Astrocyte (in vitro differentiated cells and primary cell): ENCODE data around the gene TMEM179.

Experiments used
- EZH2 ChIP-seq: IDR thresholded peaks from 2 replicates; pipeline ENCODE4 v1.6.1; 2012; ENCODE audit warnings: mild to moderate bottlenecking, low read length, inconsistent platforms; ENCODE audit not compliant: insufficient read depth
- TF ChIP-seq, protein P1 (sequence below): IDR thresholded peaks from 2 replicates; pipeline ENCODE4 v1.5.1; 2011; ENCODE audit warnings: low read depth, mild to moderate bottlenecking, inconsistent platforms, low read length, moderate library complexity; ENCODE audit not compliant: insufficient read depth

DNA sequence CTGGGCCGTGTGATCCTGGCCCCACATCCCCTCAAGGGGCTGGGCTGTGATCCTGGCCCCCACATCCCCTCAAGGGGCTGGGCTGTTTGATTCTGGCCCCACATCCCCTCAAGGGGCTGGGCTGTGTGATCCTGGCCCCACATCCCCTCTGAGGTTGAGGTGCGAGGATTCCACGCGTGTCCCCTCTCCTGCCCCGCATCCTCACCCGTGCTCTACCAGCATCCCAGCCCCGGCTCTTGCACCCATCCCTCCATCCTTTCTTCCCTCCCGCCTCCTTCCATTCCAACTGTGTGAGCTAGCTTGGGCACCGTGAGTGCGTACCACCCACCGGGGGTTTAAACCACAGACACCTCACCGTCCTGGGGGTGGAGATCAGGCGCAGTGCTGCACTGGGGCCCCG is 31.1 kb upstream of the TMEM179 start:
- TF ChIP-seq, protein P1, sequence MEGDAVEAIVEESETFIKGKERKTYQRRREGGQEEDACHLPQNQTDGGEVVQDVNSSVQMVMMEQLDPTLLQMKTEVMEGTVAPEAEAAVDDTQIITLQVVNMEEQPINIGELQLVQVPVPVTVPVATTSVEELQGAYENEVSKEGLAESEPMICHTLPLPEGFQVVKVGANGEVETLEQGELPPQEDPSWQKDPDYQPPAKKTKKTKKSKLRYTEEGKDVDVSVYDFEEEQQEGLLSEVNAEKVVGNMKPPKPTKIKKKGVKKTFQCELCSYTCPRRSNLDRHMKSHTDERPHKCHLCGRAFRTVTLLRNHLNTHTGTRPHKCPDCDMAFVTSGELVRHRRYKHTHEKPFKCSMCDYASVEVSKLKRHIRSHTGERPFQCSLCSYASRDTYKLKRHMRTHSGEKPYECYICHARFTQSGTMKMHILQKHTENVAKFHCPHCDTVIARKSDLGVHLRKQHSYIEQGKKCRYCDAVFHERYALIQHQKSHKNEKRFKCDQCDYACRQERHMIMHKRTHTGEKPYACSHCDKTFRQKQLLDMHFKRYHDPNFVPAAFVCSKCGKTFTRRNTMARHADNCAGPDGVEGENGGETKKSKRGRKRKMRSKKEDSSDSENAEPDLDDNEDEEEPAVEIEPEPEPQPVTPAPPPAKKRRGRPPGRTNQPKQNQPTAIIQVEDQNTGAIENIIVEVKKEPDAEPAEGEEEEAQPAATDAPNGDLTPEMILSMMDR: no peak
- no peak for TF ChIP-seq EZH2
